Nephron (organoid): ENCODE measurements around the gene EPHA1.

Experiments used
- H3K27ac Mint-ChIP-seq, 3 experiments: 2 replicates each; pipeline ENCODE4 v1.8.0; 2020; ENCODE audit warnings: mixed read lengths in 3 of 3, mild to moderate bottlenecking in 2 of 3, moderate library complexity in 1 of 3
- H3K27me3 Mint-ChIP-seq: 2 replicates; pipeline ENCODE4 v1.8.0; 2021; ENCODE audit warnings: low read depth, mild to moderate bottlenecking, moderate library complexity, mixed read lengths
- H3K36me3 Mint-ChIP-seq: 2 replicates; pipeline ENCODE4 v1.8.0; 2020; ENCODE audit warnings: low read depth, mixed read lengths
- H3K4me1 Mint-ChIP-seq: 2 replicates; pipeline ENCODE4 v1.8.0; 2020; ENCODE audit warnings: mixed read lengths
- H3K4me3 Mint-ChIP-seq, 3 experiments: 2 replicates each; pipeline ENCODE4 v1.8.0; 2020; ENCODE audit warnings: mild to moderate bottlenecking in 3 of 3, mixed read lengths in 3 of 3, moderate library complexity in 2 of 3
- H3K9me3 Mint-ChIP-seq: 2 replicates; pipeline ENCODE4 v1.8.0; 2020; ENCODE audit warnings: mixed read lengths
- CTCF ChIP-seq, 3 experiments: fragments of 200-600 bp; sonication (generic); IDR thresholded peaks; one replicate each; pipeline ENCODE4 v1.5.0; 2021; ENCODE audit warnings: antibody characterized with exemption in 3 of 3; ENCODE audit not compliant: unreplicated experiment in 3 of 3

The EPHA1 gene

DNA sequence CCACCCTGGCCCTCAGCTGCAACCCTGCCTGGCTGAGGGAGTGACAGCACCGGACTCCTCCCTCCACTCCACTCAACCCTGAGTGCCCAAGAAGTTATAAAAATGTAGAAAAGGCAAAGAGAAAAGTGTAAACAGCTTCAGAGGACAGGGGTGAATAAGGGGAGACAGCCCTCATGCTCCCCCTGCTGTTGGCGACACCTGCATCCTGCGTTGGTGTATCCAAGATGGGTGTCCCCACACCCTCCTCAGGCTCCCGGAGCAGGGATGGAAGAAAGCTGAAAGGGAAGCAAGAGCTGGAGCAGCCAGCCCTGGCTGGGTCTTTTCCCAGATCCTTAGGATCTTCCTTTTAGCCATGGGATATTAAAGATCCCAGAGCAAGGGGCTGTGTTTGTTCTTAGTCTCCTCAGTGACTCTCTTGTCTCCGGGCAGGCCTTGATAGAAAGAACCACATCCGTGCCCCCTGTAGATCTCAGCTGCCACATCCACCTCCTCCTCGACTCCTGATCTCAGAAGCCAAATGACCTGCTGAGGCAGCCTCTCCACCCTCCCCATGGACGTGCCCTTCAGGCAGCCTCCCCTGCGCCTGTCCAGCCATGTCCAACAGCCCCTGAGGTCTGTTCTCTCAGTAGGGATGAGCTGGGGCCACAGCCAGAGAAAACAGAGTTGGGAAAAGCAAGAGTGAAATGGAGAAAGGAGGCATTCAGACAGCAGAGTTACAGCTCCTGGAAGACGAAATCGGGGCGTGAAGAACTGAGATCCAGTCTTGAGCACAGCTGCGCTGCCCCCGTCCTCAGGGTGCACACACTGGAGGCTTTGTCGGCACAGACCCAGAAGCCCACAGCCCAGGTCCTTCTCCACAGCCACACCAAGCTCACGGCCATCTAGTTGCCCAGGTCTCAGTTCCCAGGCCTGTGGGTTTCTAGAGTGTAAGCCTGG is 52.9 kb downstream of the EPHA1 start:
- H3K27me3 Mint-ChIP-seq, result peaks cover 50% of the 10 kb centered on the region
- H3K27ac Mint-ChIP-seq, result no peak overlapping the region
- H3K4me3 Mint-ChIP-seq, result no peak overlapping the region
- TF ChIP-seq CTCF (IDR thresholded peaks at IDR 0.05; ENCODE audit: unreplicated experiment in 3 of 3), result no peak
- H3K9me3 Mint-ChIP-seq, result no peaks in the 10 kb centered on the region
- peaks cover 11% of the 10 kb centered on the region for H3K36me3 Mint-ChIP-seq
- peaks cover 5% of the 10 kb centered on the region for H3K4me1 Mint-ChIP-seq

GRCh38 chr7:143354965-143355364 is 53.7 kb downstream of the EPHA1 start:
- peaks cover 11% of the 10 kb centered on the region for H3K36me3 Mint-ChIP-seq
- no peaks in the 10 kb centered on the region for H3K9me3 Mint-ChIP-seq
- no peak for TF ChIP-seq CTCF (IDR thresholded peaks at IDR 0.05; ENCODE audit: unreplicated experiment in 3 of 3)
- H3K4me1 Mint-ChIP-seq, result no peaks in the 10 kb centered on the region
- H3K27me3 Mint-ChIP-seq, result peaks cover 42% of the 10 kb centered on the region
- no peak overlapping the region for H3K4me3 Mint-ChIP-seq
- no peak overlapping the region for H3K27ac Mint-ChIP-seq

- H3K27ac Mint-ChIP-seq, result no peak overlapping the region
- no peaks in the 10 kb centered on the region for H3K9me3 Mint-ChIP-seq
- no peak for TF ChIP-seq CTCF (IDR thresholded peaks at IDR 0.05; ENCODE audit: unreplicated experiment in 3 of 3)
- H3K36me3 Mint-ChIP-seq, result peaks cover 8% of the 10 kb centered on the region
- no peaks in the 10 kb centered on the region for H3K4me1 Mint-ChIP-seq
- no peak overlapping the region for H3K4me3 Mint-ChIP-seq
- H3K27me3 Mint-ChIP-seq, result peaks cover 36% of the 10 kb centered on the region
Measured at GRCh38 chr7:143354376-143354775, 54.3 kb downstream of the EPHA1 start.

- peaks cover 23% of the 10 kb centered on the region for H3K27me3 Mint-ChIP-seq
- H3K27ac Mint-ChIP-seq, result peak overlapping the region in 1 of 3 experiments; percentile 67
- H3K9me3 Mint-ChIP-seq, result no peaks in the 10 kb centered on the region
Measured at GRCh38 chr7:143352531-143353002, 56.1 kb downstream of the EPHA1 start.

DNA sequence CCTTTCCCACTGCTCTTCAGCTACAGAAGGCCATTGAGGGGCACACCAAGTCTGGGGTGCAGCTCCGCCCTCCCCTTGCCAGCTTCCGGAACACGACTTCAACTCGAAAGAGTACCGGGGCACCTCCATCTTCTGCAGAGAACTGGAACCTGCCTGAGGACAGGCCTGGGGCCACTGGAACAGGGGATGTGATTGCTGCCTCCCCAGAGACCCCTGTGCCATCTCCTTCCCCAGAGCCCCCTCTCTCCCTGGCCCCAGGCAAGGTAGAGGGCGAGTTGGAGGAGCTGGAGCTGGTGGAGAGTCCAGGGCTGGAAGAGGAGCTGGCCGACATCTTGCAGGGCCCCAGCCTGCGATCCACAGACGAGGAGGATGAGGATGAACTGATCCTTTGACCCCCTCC is 57.1 kb downstream of the EPHA1 start:
- Mint-ChIP-seq H3K4me3 (no peak overlapping the region), H3K36me3 (no peaks in the 10 kb centered on the region), H3K27me3 (peaks cover 28% of the 10 kb centered on the region), H3K9me3 (no peaks in the 10 kb centered on the region), H3K27ac (no peak overlapping the region), H3K4me1 (no peaks in the 10 kb centered on the region)
- TF ChIP-seq CTCF (IDR thresholded peaks at IDR 0.05; ENCODE audit: unreplicated experiment in 3 of 3), result no peak

More at GRCh38 chr7:143352531-143353002, 56.1 kb downstream of the EPHA1 start:
- Mint-ChIP-seq H3K4me3 (no peak overlapping the region), H3K36me3 (peaks cover 4% of the 10 kb centered on the region), H3K4me1 (no peaks in the 10 kb centered on the region)
- TF ChIP-seq CTCF (IDR thresholded peaks at IDR 0.05; ENCODE audit: unreplicated experiment in 3 of 3), result no peak
